Ascending aorta (tissue), 2 donors: ENCODE data around the gene MED13. TPM values are rescaled to one million over a fixed set of nuclear protein-coding genes. Genes with fewer than 3 reads are reported as not detected.
A peak's percentile ranks its signal among the peaks of the same experiment; 100 is the strongest.

Source experiments
- DNase-seq, 2 donors: peaks; one replicate each; pipeline ENCODE4 v3.0.0-alpha.2; 2019; ENCODE audit warnings: low spot score in 2 of 2
- H3K27ac ChIP-seq, 2 donors: fragments of 200-600 bp; sonication (generic); one replicate each; pipeline ENCODE4 v1.5.1; 2016 to 2017; ENCODE audit warnings: mild to moderate bottlenecking in 1 of 2
- H3K27me3 ChIP-seq: fragments of 200-600 bp; sonication (generic); one replicate; pipeline ENCODE4 v1.5.1; 2017
- H3K36me3 ChIP-seq, 2 donors: fragments of 200-600 bp; sonication (generic); one replicate each; pipeline ENCODE4 v1.5.1; 2016
- H3K4me1 ChIP-seq, 2 donors: fragments of 200-600 bp; sonication (generic); one replicate each; pipeline ENCODE4 v1.5.1; 2016 to 2017; ENCODE audit warnings: mild to moderate bottlenecking in 1 of 2
- H3K4me3 ChIP-seq, 2 donors: fragments of 200-600 bp; sonication (generic); one replicate each; pipeline ENCODE4 v1.5.1; 2016 to 2017; ENCODE audit warnings: mild to moderate bottlenecking in 1 of 2
- H3K9me3 ChIP-seq, 2 donors: fragments of 200-600 bp; sonication (generic); one replicate each; pipeline ENCODE4 v1.5.1; 2016
- CTCF ChIP-seq, 3 experiments: fragments of 200-600 bp in 2 of 3; fragments of 450-650 bp in 1 of 3; sonication (generic) in 2 of 3; IDR thresholded peaks; one replicate each; pipeline ENCODE4 v1.5.1; 2016 to 2019; ENCODE audit warnings: antibody characterized with exemption in 3 of 3, mild to moderate bottlenecking in 1 of 3, moderate library complexity in 1 of 3
- intact Hi-C: fragments of 100-400 bp; cut with DNase I; formaldehyde crosslinking; loops from one replicate; pipeline ENCODE4 v1.15.1; 2023
- total RNA-seq: library from RNA; depleted of rRNA; stranded (reverse); fragments of >200 nt; gene quantifications from one replicate; pipeline ENCODE4 v1.1.0, GENCODE V29; 2016

The MED13 gene
- total RNA-seq, 1 donor from 2014 or later, result 19.5 TPM

GRCh38 chr17:61996916-61997605 is 68.0 kb downstream of the MED13 start:
- Histone ChIP-seq H3K4me3 (no peak overlapping the region), H3K27ac (no peak overlapping the region), H3K9me3 (no peaks in the 10 kb centered on the region), H3K36me3 (peaks cover 12 to 23% of the 10 kb centered on the region in 2 donors), H3K27me3 (no peaks in the 10 kb centered on the region), H3K4me1 (peaks cover 0 to 11% of the 10 kb centered on the region in 2 donors)
- TF ChIP-seq CTCF (IDR thresholded peaks at IDR 0.05), result no peak
- intact Hi-C loops, result no loop called here
- DNase-seq, result no peak

- H3K27ac ChIP-seq, result no peak overlapping the region
- H3K4me3 ChIP-seq, result no peak overlapping the region
- H3K36me3 ChIP-seq, result peaks cover 57 to 77% of the 10 kb centered on the region in 2 donors
- no peaks in the 10 kb centered on the region for H3K27me3 ChIP-seq
- intact Hi-C loops, result no loop called here
- TF ChIP-seq CTCF (IDR thresholded peaks at IDR 0.05), result no peak
- H3K4me1 ChIP-seq, result no peaks in the 10 kb centered on the region
- no peaks in the 10 kb centered on the region for H3K9me3 ChIP-seq
- DNase-seq, result no peak
Observed at GRCh38 chr17:61989509-61989908, 75.6 kb downstream of the MED13 start.

GRCh38 chr17:61986898-61987297 is 78.2 kb downstream of the MED13 start:
- no peaks in the 10 kb centered on the region for H3K4me1 ChIP-seq
- H3K27me3 ChIP-seq, result no peaks in the 10 kb centered on the region
- no peak for TF ChIP-seq CTCF (IDR thresholded peaks at IDR 0.05)
- intact Hi-C loops, result no loop called here
- peaks cover 61 to 86% of the 10 kb centered on the region in 2 donors for H3K36me3 ChIP-seq
- no peak overlapping the region for H3K4me3 ChIP-seq
- H3K27ac ChIP-seq, result no peak overlapping the region
- no peak for DNase-seq
- H3K9me3 ChIP-seq, result no peaks in the 10 kb centered on the region

- no peak for DNase-seq
- Histone ChIP-seq H3K4me1 (peaks cover 0 to 3% of the 10 kb centered on the region in 2 donors), H3K9me3 (no peaks in the 10 kb centered on the region), H3K27ac (no peak overlapping the region), H3K36me3 (peaks cover 44 to 85% of the 10 kb centered on the region in 2 donors), H3K4me3 (no peak overlapping the region), H3K27me3 (no peaks in the 10 kb centered on the region)
- intact Hi-C loops, result no loop called here
- TF ChIP-seq CTCF (IDR thresholded peaks at IDR 0.05), result no peak
Observed at GRCh38 chr17:61984821-61985220, 80.3 kb downstream of the MED13 start.

GRCh38 chr17:61981323-61981722 is 83.8 kb downstream of the MED13 start:
- no peak for DNase-seq
- Histone ChIP-seq H3K36me3 (peaks cover 25 to 62% of the 10 kb centered on the region in 2 donors), H3K4me1 (peaks cover 0 to 3% of the 10 kb centered on the region in 2 donors), H3K9me3 (no peaks in the 10 kb centered on the region), H3K27me3 (no peaks in the 10 kb centered on the region), H3K27ac (peak overlapping the region in 1 of 2 donors; percentile 10), H3K4me3 (no peak overlapping the region)
- intact Hi-C loops, result no loop called here
- TF ChIP-seq CTCF (IDR thresholded peaks at IDR 0.05), result no peak
